Activated CD4-positive, alpha-beta T cell treated with anti-CD3 and anti-CD28 coated beads, Interleukin-2, amount 10 ng/mL, durations not matched to agents 7 days and 5 days (primary cell): ENCODE results near the gene C10orf67. TPM values are rescaled to one million over a fixed set of nuclear protein-coding genes. Genes with fewer than 3 reads are reported as not detected.
"Not testable (repeated sequence)": the region's sequence is repeated elsewhere in the genome, so short reads cannot be mapped to it uniquely, and the experiment has no call there.

Source experiments
- CTCF ChIA-PET: fragments of 350-600 bp; sonication (Branson Sonifier 250); formaldehyde crosslinking; loops from one replicate; lab custom pipeline; 2021; ENCODE audit warnings: antibody characterized with exemption; lab: Charles Lee
- POLR2A ChIA-PET: fragments of 350-600 bp; sonication (Branson Sonifier 250); formaldehyde crosslinking; loops from one replicate; lab custom pipeline; 2021; ENCODE audit warnings: antibody characterized with exemption; lab: Charles Lee
- DNase-seq: peaks from one replicate; pipeline ENCODE4 v3.0.0-alpha.2; 2020
- H3K27ac Mint-ChIP-seq: one replicate; pipeline ENCODE4 v1.8.0; 2021; ENCODE audit warnings: mild to moderate bottlenecking, moderate library complexity, mixed read lengths
- H3K27me3 Mint-ChIP-seq: one replicate; pipeline ENCODE4 v1.8.0; 2021; ENCODE audit warnings: mixed read lengths
- H3K36me3 Mint-ChIP-seq: one replicate; pipeline ENCODE4 v1.8.0; 2021; ENCODE audit warnings: low read depth, mixed read lengths
- H3K4me1 Mint-ChIP-seq: one replicate; pipeline ENCODE4 v1.8.0; 2021; ENCODE audit warnings: mixed read lengths
- H3K4me3 Mint-ChIP-seq: one replicate; pipeline ENCODE4 v1.8.0; 2021; ENCODE audit warnings: mild to moderate bottlenecking, moderate library complexity, mixed read lengths
- H3K9me3 Mint-ChIP-seq: one replicate; pipeline ENCODE4 v1.8.0; 2021; ENCODE audit warnings: mixed read lengths
- total RNA-seq, 2 experiments: library from RNA; stranded (reverse); gene quantifications; one replicate each; pipeline ENCODE4 v1.2.3, GENCODE V29; 2021

Gene C10orf67
- total RNA-seq, 2 experiments from 2014 or later: 0.15 TPM; not detected in 1

- H3K36me3 Mint-ChIP-seq: no peaks in the 10 kb centered on the region
- peaks cover 3% of the 10 kb centered on the region for H3K4me1 Mint-ChIP-seq
- H3K4me3 Mint-ChIP-seq: no peak overlapping the region
- ChIA-PET POLR2A (no interaction called here), CTCF (interaction anchor here (0.6 to 1.6 kb wide), 2 partner anchors 7 to 14 kb away, joined by 5 read pairs; no protein-coding TSS in a partner anchor)
- DNase-seq: no peak
- no peak overlapping the region for H3K27ac Mint-ChIP-seq
- H3K27me3 Mint-ChIP-seq: peaks cover 4% of the 10 kb centered on the region
- peaks cover 7% of the 10 kb centered on the region for H3K9me3 Mint-ChIP-seq
Measured at GRCh38 chr10:23315966-23316365, 28.6 kb downstream of the C10orf67 start.

- no peak overlapping the region for H3K27ac Mint-ChIP-seq
- peaks cover 7% of the 10 kb centered on the region for H3K9me3 Mint-ChIP-seq
- peak; percentile 82 for DNase-seq
- H3K36me3 Mint-ChIP-seq: no peaks in the 10 kb centered on the region
- peaks cover 3% of the 10 kb centered on the region for H3K4me1 Mint-ChIP-seq
- CTCF ChIA-PET: interaction anchor here (0.7 to 1.6 kb wide), 8 partner anchors 9 to 214 kb away, joined by 3 to 5 read pairs (median 4); no protein-coding TSS in a partner anchor
- no peak overlapping the region for H3K4me3 Mint-ChIP-seq
- H3K27me3 Mint-ChIP-seq: peaks cover 4% of the 10 kb centered on the region
- POLR2A ChIA-PET: no interaction called here
Measured at GRCh38 chr10:23314835-23315239, 29.8 kb downstream of the C10orf67 start.

DNA sequence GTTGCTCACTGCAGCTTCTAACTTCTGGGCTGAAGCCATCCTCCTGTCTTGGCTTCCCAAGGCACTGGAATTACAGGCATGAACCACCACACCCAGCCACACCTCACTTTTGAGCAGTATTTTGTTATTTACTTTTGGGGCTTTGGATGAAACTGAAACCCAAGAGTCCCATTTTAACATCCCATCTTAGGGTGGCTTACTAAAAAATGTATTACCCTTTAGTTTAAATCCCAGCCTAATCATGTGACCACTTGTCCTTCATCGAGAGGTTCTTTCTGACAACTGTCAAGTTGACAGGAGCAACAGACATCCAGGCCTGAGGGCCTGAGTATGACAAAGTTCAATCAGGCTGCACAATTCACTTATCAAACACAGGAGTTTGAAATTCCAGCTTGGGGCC, 33.6 kb downstream of the C10orf67 start:
- DNase-seq: no peak
- Mint-ChIP-seq H3K36me3 (no peaks in the 10 kb centered on the region), H3K4me1 (peaks cover 3% of the 10 kb centered on the region), H3K9me3 (no peaks in the 10 kb centered on the region), H3K27me3 (peaks cover 6% of the 10 kb centered on the region), H3K27ac (no peak overlapping the region), H3K4me3 (no peak overlapping the region)
- POLR2A ChIA-PET: no interaction called here
- CTCF ChIA-PET: interaction anchor here (1.1 kb wide), 1 partner anchor 13 kb away, joined by 3 read pairs; no protein-coding TSS in a partner anchor

DNA sequence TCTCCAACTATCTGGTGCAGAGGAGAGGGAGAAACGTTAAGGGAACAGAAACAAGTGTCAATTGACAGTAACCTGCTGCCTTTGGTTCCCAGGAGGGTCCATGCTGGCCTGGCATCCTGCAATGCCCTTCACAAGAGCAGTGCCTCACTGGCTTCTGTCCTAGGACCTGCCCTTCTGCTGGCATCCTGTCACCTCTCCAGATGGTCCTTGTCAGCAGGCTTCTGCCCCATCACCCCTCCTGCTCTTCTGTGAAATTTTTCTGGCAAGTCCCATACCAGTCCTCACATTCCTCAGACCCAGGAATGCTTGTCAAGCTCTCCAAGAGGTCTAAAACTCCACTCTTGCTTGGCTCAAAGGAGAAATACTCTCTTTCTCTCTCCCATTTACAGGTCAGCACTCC, 34.2 kb downstream of the C10orf67 start:
- DNase-seq: no peak
- Mint-ChIP-seq H3K36me3 (no peaks in the 10 kb centered on the region), H3K9me3 (no peaks in the 10 kb centered on the region), H3K4me3 (no peak overlapping the region), H3K27ac (no peak overlapping the region), H3K4me1 (peaks cover 3% of the 10 kb centered on the region), H3K27me3 (peaks cover 6% of the 10 kb centered on the region)
- ChIA-PET POLR2A (no interaction called here), CTCF (interaction anchor here (1.1 kb wide), 1 partner anchor 14 kb away, joined by 3 read pairs; no protein-coding TSS in a partner anchor)

GRCh38 chr10:23299961-23300360, 44.6 kb downstream of the C10orf67 start:
- H3K4me1 Mint-ChIP-seq, H3K36me3 Mint-ChIP-seq, H3K27ac Mint-ChIP-seq, H3K4me3 Mint-ChIP-seq, DNase-seq, H3K27me3 Mint-ChIP-seq, POLR2A ChIA-PET, H3K9me3 Mint-ChIP-seq: not testable (repeated sequence)
- CTCF ChIA-PET: interaction anchor here (0.7 kb wide), 1 partner anchor 1790 kb away, joined by 3 read pairs; no protein-coding TSS in a partner anchor

GRCh38 chr10:23294638-23295247, 49.9 kb downstream of the C10orf67 start:
- ChIA-PET POLR2A (interaction anchor here (0.7 kb wide), 1 partner anchor 154 kb away, joined by 5 read pairs; no protein-coding TSS in a partner anchor), CTCF (interaction anchor here (0.8 to 1.0 kb wide), 3 partner anchors 14 to 620 kb away, joined by 3 read pairs; no protein-coding TSS in a partner anchor)
- no peak overlapping the region for H3K27ac Mint-ChIP-seq

GRCh38 chr10:23293973-23294590, 50.5 kb downstream of the C10orf67 start:
- H3K27me3 Mint-ChIP-seq: peaks cover 13% of the 10 kb centered on the region
- ChIA-PET POLR2A (interaction anchor here (0.7 kb wide), 1 partner anchor 155 kb away, joined by 5 read pairs; no protein-coding TSS in a partner anchor), CTCF (interaction anchor here (0.8 to 1.1 kb wide), 4 partner anchors 13 to 621 kb away, joined by 3 to 5 read pairs (median 3); no protein-coding TSS in a partner anchor)
- H3K4me3 Mint-ChIP-seq: no peak overlapping the region
- DNase-seq: no peak
- no peaks in the 10 kb centered on the region for H3K9me3 Mint-ChIP-seq
- H3K36me3 Mint-ChIP-seq: no peaks in the 10 kb centered on the region
- H3K27ac Mint-ChIP-seq: no peak overlapping the region
- no peaks in the 10 kb centered on the region for H3K4me1 Mint-ChIP-seq

More at GRCh38 chr10:23294638-23295247, 49.9 kb downstream of the C10orf67 start:
- Mint-ChIP-seq H3K4me1 (no peaks in the 10 kb centered on the region), H3K36me3 (no peaks in the 10 kb centered on the region), H3K4me3 (no peak overlapping the region), H3K9me3 (no peaks in the 10 kb centered on the region), H3K27me3 (peaks cover 13% of the 10 kb centered on the region)
- DNase-seq: no peak

DNA sequence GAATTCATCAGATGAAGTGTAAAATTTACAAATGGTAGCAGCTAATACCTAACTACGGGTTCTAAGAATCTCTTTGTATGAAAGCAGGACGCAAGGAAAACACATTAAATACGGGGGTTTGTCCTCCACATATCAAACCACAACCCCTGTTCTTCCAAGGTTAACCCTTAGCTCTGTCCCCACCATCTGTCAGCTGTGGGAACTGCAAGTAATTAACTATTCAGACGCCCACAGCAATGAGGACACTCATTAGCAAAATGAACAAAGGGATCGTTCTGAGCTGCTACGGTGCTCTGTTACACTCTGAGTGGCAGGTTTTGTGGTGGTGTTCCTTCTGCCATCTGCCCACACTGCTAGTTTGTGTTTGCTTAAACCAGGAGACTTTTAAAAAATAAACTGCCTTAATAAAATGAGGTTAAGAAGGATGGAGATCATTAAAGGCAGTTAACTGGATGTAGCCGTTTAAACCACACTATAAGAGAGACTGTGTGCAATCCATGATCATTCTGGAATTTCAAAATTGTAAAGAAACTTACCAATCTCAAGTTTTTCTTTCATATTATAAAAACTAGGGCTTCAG, 51.4 kb downstream of the C10orf67 start:
- Mint-ChIP-seq H3K27me3 (peaks cover 15% of the 10 kb centered on the region), H3K36me3 (no peaks in the 10 kb centered on the region), H3K9me3 (no peaks in the 10 kb centered on the region), H3K4me1 (no peaks in the 10 kb centered on the region), H3K27ac (no peak overlapping the region), H3K4me3 (no peak overlapping the region)
- ChIA-PET CTCF (interaction anchor here (1.1 kb wide), 1 partner anchor 135 kb away, joined by 5 read pairs; no protein-coding TSS in a partner anchor), POLR2A (no interaction called here)
- DNase-seq: peak; percentile 43

DNA sequence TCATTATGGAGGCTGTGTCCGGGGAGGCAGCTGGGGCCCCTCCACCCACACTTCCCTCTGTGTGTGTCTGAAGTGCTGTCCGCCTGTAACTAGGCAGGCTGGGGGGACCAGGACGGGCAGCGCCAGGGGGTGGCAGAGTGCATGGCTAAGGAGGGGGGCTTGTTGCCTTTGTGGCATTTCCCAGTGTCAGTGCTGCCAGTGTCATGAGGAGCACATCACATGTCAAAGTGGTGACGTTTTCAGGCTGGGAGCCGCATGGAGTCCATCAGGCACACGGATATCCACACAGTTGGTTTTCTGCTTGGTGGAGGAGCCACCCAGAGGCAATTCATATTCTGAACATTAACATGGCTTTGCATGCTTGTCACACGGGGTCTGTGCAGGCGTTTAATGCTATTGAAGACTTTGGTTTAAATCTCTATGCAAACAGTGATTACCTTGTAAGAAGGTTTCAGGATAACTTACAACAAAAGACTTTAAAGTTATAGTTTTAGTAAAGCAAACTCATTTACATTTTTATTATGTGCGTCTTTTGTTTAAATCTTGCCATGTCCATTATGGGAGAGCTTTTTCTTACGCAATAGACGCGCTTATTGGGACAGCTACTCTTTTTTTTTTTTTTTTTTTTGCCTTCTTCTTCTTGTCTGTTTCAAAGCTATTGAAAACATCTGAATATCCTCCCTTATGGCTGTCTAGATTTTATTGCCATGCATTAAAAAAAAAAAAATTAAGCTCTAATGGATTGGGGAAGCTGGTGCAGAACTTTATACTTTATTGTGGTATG, 52.9 kb downstream of the C10orf67 start:
- Mint-ChIP-seq H3K27me3 (peaks cover 20% of the 10 kb centered on the region), H3K36me3 (no peaks in the 10 kb centered on the region), H3K9me3 (no peaks in the 10 kb centered on the region), H3K27ac (no peak overlapping the region), H3K4me3 (no peak overlapping the region), H3K4me1 (no peaks in the 10 kb centered on the region)
- no peak for DNase-seq
- CTCF ChIA-PET: no interaction called here
- POLR2A ChIA-PET: no interaction called here

DNA sequence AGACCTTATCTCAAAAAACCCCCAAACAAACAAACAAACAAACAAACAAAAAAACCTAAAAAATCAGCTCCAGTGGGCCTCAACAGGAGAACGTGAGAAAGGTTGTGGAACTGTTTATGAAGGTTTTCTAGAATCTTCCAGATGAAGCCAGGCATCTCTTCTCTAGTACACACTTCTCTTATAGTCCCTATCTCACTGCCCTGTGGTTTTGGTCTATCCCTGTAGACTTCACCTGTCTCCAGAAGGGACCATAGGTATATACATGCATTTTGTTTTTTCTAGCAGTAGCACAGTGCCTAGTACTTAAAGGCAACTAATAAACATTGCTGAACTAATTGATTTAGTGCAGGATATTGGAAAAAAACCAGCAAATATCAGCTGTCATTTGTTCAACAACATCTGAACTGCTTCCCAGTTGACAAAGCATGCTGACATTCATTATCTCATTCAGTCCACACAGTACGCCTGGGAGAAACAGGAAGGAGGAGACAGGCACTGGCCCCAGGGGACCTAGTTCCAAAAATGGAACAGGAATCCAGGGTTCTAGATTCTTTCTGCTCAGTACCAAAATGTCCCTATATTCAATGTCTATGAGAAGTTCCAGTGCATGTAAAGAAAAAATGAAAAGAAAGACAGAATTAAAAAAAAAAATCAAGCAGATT, 59.8 kb downstream of the C10orf67 start:
- Mint-ChIP-seq H3K36me3 (no peaks in the 10 kb centered on the region), H3K27ac (no peak overlapping the region), H3K4me3 (no peak overlapping the region), H3K4me1 (no peaks in the 10 kb centered on the region), H3K9me3 (no peaks in the 10 kb centered on the region), H3K27me3 (peaks cover 30% of the 10 kb centered on the region)
- no peak for DNase-seq
- ChIA-PET POLR2A (no interaction called here), CTCF (no interaction called here)

DNA sequence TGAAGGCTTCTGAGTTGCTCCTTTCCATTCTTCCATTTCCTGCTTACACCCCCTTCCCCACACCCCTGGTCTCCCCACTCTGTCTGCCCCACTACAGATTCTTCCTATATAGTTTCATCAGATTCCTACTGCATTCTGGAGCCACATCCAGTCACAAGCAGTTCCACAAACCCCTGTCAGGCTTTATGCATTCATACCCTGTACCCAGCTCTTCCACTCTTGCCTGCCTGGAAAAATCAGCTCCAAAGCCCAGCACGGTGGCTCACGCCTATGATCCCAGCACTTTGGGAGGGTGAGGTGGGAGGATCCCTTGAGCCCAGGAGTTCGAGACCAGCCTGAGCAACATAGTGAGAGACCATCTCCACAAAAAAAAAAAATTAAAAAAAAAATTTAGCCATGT, 60.4 kb downstream of the C10orf67 start:
- no peak for DNase-seq
- CTCF ChIA-PET: no interaction called here
- Mint-ChIP-seq H3K27me3 (peaks cover 30% of the 10 kb centered on the region), H3K27ac (no peak overlapping the region), H3K4me3 (no peak overlapping the region), H3K4me1 (no peaks in the 10 kb centered on the region), H3K36me3 (no peaks in the 10 kb centered on the region), H3K9me3 (no peaks in the 10 kb centered on the region)
- POLR2A ChIA-PET: no interaction called here

GRCh38 chr10:23283680-23284079, 60.9 kb downstream of the C10orf67 start:
- CTCF ChIA-PET: interaction anchor here (0.6 kb wide), 1 partner anchor 140 kb away, joined by 3 read pairs; no protein-coding TSS in a partner anchor
- Mint-ChIP-seq H3K36me3 (no peaks in the 10 kb centered on the region), H3K9me3 (no peaks in the 10 kb centered on the region), H3K27ac (no peak overlapping the region), H3K27me3 (peaks cover 28% of the 10 kb centered on the region), H3K4me1 (no peaks in the 10 kb centered on the region), H3K4me3 (no peak overlapping the region)
- no peak for DNase-seq
- POLR2A ChIA-PET: no interaction called here
